Activated naive CD4-positive, alpha-beta T cell treated with anti-CD3 and anti-CD28 coated beads, Interleukin-2, amount 10 ng/mL, durations not matched to agents 7 days and 5 days (primary cell): ENCODE results near the gene PCGF3.
A peak's percentile ranks its signal among the peaks of the same experiment; 100 is the strongest.
"Not testable (repeated sequence)": the region's sequence is repeated elsewhere in the genome, so short reads cannot be mapped to it uniquely, and the experiment has no call there.

Source experiments
- CTCF ChIA-PET: fragments of 350-600 bp; sonication (Branson Sonifier 250); formaldehyde crosslinking; loops from one replicate; lab custom pipeline; 2021; ENCODE audit warnings: antibody characterized with exemption; lab: Charles Lee
- DNase-seq: peaks from one replicate; pipeline ENCODE4 v3.0.0-alpha.2; 2020
- H3K27ac Mint-ChIP-seq: one replicate; pipeline ENCODE4 v1.8.0; 2021; ENCODE audit warnings: mild to moderate bottlenecking, moderate library complexity, mixed read lengths
- H3K27me3 Mint-ChIP-seq: one replicate; pipeline ENCODE4 v1.8.0; 2021; ENCODE audit warnings: mild to moderate bottlenecking, mixed read lengths
- H3K36me3 Mint-ChIP-seq: one replicate; pipeline ENCODE4 v1.8.0; 2021; ENCODE audit warnings: mixed read lengths
- H3K4me1 Mint-ChIP-seq: one replicate; pipeline ENCODE4 v1.8.0; 2021; ENCODE audit warnings: mixed read lengths
- H3K4me3 Mint-ChIP-seq: one replicate; pipeline ENCODE4 v1.8.0; 2021; ENCODE audit warnings: mild to moderate bottlenecking, moderate library complexity, mixed read lengths
- H3K9me3 Mint-ChIP-seq: one replicate; pipeline ENCODE4 v1.8.0; 2021; ENCODE audit warnings: mixed read lengths

PCGF3 gene

DNA sequence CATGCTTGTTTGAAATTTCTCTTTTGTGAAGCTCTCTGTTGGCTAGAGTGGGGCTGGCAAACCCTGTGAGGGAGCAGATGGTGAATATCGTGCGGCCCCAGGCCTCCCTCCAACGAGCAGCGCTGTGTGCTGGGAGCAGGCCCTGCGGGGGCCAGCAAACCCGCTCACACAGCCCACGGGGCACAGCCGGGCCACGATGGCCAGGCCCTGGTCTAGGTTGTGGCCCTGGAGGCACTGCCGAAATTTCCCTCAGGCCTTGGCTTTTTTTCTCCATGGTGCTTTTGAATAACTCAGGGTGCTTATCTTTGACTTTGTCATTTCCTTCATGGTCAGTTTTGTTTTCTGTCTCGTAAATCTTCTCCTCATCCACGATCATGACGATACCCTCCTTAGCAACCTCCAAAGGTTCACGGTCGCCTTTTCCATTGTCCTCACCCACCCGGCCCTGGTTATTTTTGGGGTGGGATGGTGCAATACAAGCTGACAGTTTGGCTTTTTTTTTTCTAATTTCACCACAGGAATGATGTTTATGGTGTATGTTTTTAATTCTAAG, 20.7 kb downstream of the PCGF3 start:
- Mint-ChIP-seq H3K4me3 (no peak overlapping the region), H3K4me1 (no peaks in the 10 kb centered on the region), H3K27me3 (no peaks in the 10 kb centered on the region), H3K9me3 (peaks cover 4% of the 10 kb centered on the region), H3K27ac (no peak overlapping the region), H3K36me3 (peaks cover 33% of the 10 kb centered on the region)
- no peak for DNase-seq
- CTCF ChIA-PET, result no interaction called here

DNA sequence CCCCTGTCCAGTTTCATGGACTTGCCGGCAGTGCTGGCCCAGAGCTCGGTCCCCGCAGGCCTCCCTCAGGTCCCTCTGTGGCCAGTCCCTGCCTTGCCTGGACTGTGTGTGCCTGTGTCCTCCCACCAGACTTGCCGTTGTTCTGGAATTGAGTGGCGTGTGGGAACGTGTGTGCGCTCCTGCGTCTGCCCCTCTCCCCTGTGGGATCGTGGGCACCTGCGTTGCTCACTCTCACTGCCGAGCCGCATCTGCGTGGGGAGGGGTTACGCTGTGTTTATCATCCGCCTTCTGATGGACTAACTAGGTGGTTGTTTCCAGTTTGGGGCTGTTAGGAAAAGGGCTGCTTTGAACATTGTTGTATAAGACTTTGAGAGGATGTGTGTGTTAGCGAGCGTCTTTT, 21.2 kb downstream of the PCGF3 start:
- H3K9me3 Mint-ChIP-seq, result no peaks in the 10 kb centered on the region
- no peak overlapping the region for H3K27ac Mint-ChIP-seq
- no peaks in the 10 kb centered on the region for H3K27me3 Mint-ChIP-seq
- CTCF ChIA-PET, result no interaction called here
- peaks cover 28% of the 10 kb centered on the region for H3K36me3 Mint-ChIP-seq
- no peak overlapping the region for H3K4me3 Mint-ChIP-seq
- DNase-seq, result no peak
- H3K4me1 Mint-ChIP-seq, result no peaks in the 10 kb centered on the region

DNA sequence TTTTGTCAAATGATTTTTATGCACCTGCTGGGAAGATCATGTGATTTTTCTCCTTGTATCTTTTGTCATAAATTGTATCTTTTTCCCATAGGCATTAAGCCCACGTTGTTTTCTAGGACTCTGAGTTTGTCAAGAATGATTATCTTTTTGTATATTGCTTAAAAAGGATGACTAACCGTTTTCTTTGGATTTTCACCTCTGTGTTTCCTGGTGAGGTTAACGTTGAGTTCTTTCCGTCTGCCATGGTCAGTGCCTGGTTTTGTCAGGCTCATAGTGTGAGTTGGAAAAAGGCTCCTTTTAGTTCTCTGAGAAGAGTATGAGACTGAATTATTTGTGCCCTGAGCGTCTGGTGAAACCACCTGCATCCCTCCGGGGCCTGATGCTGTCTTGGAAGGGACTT, 21.9 kb downstream of the PCGF3 start:
- CTCF ChIA-PET, result no interaction called here
- no peaks in the 10 kb centered on the region for H3K27me3 Mint-ChIP-seq
- peaks cover 23% of the 10 kb centered on the region for H3K36me3 Mint-ChIP-seq
- DNase-seq, result no peak
- no peak overlapping the region for H3K27ac Mint-ChIP-seq
- no peaks in the 10 kb centered on the region for H3K4me1 Mint-ChIP-seq
- H3K4me3 Mint-ChIP-seq, result no peak overlapping the region
- no peaks in the 10 kb centered on the region for H3K9me3 Mint-ChIP-seq

DNA sequence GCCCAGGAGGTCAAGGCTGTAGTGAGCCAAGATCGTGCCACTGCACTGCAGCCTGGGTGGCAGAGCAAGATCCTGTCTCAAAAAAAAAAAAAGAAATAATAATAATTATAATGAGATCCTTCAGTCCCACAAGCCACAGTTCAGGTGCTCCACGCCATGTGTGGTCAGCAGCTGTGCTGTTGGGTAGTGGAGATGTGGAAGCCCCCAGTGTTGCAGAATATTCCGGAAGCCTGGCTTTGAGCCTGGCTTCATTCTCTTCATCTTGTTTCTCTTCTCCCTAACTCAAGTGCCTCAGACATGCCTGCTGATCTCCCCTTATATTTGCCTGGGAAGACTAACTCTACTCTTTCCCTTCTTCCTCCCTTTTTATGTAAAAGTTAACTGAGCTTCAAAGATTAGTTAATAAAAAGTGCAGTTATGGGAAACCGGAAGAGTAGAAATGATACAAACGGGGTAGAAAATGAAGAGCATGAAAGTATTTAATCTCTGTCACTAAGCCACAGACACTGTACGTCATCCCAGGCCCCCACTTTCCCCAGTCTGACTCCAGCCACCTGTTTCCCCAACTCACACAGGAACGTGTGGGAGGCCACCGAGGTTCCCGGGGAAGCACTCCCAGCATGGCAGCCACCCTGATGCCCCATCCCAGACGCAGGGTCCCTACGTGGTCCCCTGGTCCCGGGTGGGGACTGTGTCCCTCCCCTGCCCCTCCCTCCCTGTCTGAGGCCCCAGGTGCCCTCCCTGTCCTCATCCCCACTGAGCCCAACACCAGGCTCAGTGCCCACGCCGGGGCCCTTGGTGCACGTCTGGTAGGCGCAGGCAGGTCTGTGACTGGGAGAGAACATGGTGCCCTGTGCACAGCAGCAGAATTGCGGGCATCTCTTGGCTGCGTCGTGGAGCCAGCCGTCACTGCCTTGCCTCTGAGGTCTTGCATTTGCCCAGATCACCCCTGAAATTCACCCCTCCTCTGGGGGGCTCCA, 24.0 kb downstream of the PCGF3 start:
- no peaks in the 10 kb centered on the region for H3K27me3 Mint-ChIP-seq
- no peak overlapping the region for H3K27ac Mint-ChIP-seq
- CTCF ChIA-PET, result interaction anchor here (1.6 kb wide), 1 partner anchor 11 kb away, joined by 5 read pairs; no protein-coding TSS in a partner anchor
- peaks cover 27% of the 10 kb centered on the region for H3K36me3 Mint-ChIP-seq
- H3K9me3 Mint-ChIP-seq, result no peaks in the 10 kb centered on the region
- H3K4me1 Mint-ChIP-seq, result no peaks in the 10 kb centered on the region
- H3K4me3 Mint-ChIP-seq, result no peak overlapping the region
- DNase-seq, result no peak

DNA sequence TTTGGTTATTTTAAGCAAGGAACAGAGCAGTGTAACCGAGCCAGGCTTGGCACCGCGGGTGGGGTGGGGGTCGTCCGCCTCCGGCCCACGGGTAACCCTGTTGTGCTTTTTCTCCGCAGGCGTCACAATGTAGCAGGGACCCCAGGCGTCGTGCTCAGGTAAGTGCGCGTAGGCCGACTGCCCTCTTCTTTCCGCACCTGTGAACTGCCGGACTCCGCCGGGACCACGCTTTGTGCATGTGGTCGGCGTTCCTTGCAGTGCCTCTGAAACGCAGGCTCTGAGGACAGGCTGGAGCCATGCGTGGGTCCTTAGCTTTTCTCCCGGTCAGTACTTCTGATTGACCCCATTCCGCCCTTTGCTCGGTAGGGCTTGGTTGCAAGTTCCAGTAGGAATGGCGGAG, 24.9 kb downstream of the PCGF3 start:
- no peak overlapping the region for H3K4me3 Mint-ChIP-seq
- no peaks in the 10 kb centered on the region for H3K27me3 Mint-ChIP-seq
- H3K4me1 Mint-ChIP-seq, result no peaks in the 10 kb centered on the region
- CTCF ChIA-PET, result no interaction called here
- no peak for DNase-seq
- no peak overlapping the region for H3K27ac Mint-ChIP-seq
- H3K9me3 Mint-ChIP-seq, result no peaks in the 10 kb centered on the region
- peaks cover 35% of the 10 kb centered on the region for H3K36me3 Mint-ChIP-seq

DNA sequence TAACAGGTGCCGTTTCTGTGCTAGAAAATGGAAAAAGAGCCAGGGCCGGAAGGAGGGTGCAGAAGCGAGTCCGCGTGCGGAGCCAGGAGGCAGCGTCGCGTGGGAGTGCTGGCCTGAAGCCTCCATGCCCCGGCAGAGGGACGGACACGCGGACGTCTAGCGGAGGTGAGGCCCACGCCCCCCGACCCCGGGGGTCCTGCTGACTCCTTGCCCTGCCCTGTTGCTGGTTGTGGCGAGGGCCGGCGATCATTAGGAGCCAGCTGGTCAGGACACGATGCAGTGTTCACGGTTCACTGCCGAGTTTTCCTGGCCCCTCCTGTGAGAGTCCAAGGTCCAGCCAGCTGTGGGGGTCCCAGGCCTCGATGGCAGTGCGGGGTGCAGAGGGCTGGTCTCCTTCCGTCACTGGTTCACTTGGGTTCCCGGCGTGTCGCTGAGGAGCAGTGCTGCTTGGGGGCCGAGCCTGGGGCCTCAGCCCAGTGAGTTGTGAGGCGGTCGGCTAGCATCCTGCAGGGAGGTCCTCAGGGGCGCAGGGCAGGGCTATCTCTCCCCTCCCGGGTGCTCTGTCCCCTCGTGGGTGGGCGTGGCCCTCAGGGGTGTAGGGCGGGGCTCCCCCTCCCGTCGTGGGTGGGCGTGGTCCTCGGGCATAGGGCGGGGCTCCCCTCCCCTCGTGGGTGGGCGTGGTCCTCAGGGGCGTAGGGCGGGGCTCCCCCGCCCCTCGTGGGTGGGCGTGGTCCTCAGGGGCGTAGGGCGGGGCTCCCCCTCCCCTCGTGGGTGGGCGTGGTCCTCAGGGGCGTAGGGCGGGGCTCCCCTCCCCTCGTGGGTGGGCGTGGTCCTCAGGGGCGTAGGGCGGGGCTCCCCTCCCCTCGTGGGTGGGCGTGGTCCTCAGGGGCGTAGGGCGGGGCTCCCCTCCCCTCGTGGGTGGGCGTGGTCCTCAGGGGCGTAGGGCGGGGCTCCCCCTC, 25.6 kb downstream of the PCGF3 start:
- H3K9me3 Mint-ChIP-seq, DNase-seq, H3K4me3 Mint-ChIP-seq, H3K4me1 Mint-ChIP-seq, CTCF ChIA-PET, H3K27me3 Mint-ChIP-seq, H3K27ac Mint-ChIP-seq: not testable (repeated sequence)
- H3K36me3 Mint-ChIP-seq, result peaks cover 38% of the 10 kb centered on the region

DNA sequence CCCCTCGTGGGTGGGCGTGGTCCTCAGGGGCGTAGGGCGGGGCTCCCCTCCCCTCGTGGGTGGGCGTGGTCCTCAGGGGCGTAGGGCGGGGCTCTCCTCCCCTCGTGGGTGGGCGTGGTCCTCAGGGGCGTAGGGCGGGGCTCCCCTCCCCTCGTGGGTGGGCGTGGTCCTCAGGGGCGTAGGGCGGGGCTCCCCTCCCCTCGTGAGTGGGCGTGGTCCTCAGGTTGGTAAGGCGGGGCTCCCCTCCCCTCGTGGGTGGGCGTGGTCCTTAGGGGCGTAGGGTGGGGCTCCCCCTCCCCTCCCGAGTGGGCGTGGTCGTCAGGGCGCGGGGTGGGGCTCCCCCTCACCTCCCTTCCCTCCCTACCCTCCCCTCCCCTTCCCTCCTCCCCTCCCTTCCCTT, 26.3 kb downstream of the PCGF3 start:
- H3K36me3 Mint-ChIP-seq, result peaks cover 36% of the 10 kb centered on the region
- H3K4me1 Mint-ChIP-seq, H3K4me3 Mint-ChIP-seq, H3K9me3 Mint-ChIP-seq, H3K27ac Mint-ChIP-seq, H3K27me3 Mint-ChIP-seq, CTCF ChIA-PET, DNase-seq: not testable (repeated sequence)

DNA sequence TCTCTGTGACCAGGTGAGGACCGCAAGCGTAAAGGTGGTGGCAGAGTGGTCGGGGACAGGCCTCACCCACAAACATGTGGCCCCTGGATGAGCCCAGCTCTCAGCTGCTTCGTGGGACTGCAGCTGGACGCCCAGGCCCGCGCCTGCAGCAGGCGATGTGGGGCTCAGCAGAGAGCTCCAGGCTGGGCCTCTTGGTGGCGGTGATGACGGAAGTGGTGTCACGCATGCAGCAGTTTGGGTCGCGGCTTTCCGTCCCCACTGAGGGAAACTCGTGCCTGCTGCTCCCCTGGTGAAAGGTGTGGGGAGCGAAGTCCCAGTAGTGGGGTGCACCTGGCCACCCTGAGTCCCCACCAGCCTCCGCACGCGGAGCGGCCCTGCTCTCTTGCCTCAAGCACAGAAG, 26.9 kb downstream of the PCGF3 start:
- H3K4me3 Mint-ChIP-seq, result no peak overlapping the region
- no peaks in the 10 kb centered on the region for H3K27me3 Mint-ChIP-seq
- H3K36me3 Mint-ChIP-seq, result peaks cover 36% of the 10 kb centered on the region
- no peaks in the 10 kb centered on the region for H3K4me1 Mint-ChIP-seq
- CTCF ChIA-PET, result no interaction called here
- no peak for DNase-seq
- no peak overlapping the region for H3K27ac Mint-ChIP-seq
- no peaks in the 10 kb centered on the region for H3K9me3 Mint-ChIP-seq

DNA sequence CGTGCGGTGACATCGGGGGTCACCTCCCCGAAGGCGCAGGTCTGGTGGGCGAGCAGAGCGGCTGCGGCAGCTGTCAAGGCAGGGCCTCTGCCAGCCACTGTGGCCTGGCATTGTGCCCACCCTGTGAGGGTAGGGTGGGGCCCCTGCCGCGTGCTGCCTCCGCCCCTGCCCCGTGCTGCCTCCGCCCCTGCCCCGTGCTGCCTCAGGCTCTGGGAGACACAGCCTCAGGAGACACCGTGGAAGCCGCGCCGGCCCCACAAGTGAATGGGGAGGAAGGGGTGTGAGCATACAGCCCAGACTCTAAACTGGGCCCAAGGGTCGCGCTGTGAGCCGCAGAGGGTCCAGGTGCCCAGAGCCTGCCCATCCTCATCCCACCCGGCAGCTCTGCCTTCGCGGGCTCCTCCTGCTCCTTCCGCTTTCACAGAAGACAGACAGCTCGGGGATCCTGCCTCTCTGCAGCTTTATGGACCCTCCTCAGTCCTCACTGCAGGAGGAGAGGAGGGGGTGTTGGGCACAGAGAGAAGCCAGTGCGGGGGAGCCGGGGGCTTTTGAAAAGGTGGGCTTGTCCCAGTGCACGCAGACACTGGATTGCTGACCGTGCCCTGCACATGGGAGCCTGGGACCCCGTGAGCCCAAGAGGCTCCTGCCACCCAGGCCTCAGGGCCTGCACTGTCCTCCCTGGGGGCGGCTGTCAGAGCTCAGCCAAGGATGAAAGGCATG, 27.4 kb downstream of the PCGF3 start:
- no peaks in the 10 kb centered on the region for H3K9me3 Mint-ChIP-seq
- peaks cover 42% of the 10 kb centered on the region for H3K36me3 Mint-ChIP-seq
- no peak overlapping the region for H3K4me3 Mint-ChIP-seq
- no peak for DNase-seq
- no peaks in the 10 kb centered on the region for H3K27me3 Mint-ChIP-seq
- no peak overlapping the region for H3K27ac Mint-ChIP-seq
- CTCF ChIA-PET, result interaction anchor here (1.0 kb wide), 1 partner anchor 49 kb away, joined by 4 read pairs; no protein-coding TSS in a partner anchor
- H3K4me1 Mint-ChIP-seq, result peaks cover 2% of the 10 kb centered on the region

DNA sequence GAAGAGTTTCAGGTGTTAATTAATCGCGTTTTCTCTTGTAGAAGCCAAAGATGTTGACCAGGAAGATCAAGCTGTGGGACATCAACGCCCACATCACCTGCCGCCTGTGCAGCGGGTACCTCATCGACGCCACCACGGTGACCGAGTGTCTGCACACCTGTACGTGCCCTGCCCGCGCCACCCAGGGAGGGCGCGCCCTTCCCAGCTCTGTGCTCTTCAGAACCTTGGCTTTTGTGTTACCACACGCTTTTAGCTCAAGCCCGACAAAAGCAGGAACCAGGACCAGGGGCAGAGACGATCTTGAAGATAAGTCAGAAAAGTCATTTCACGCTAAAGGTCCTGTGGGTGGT, 28.0 kb downstream of the PCGF3 start:
- Mint-ChIP-seq H3K36me3 (peaks cover 44% of the 10 kb centered on the region), H3K4me1 (peaks cover 2% of the 10 kb centered on the region), H3K4me3 (no peak overlapping the region), H3K27me3 (no peaks in the 10 kb centered on the region), H3K27ac (peak overlapping the region; percentile 24), H3K9me3 (no peaks in the 10 kb centered on the region)
- no peak for DNase-seq
- CTCF ChIA-PET, result interaction anchor here (1.0 kb wide), 1 partner anchor 49 kb away, joined by 4 read pairs; no protein-coding TSS in a partner anchor

DNA sequence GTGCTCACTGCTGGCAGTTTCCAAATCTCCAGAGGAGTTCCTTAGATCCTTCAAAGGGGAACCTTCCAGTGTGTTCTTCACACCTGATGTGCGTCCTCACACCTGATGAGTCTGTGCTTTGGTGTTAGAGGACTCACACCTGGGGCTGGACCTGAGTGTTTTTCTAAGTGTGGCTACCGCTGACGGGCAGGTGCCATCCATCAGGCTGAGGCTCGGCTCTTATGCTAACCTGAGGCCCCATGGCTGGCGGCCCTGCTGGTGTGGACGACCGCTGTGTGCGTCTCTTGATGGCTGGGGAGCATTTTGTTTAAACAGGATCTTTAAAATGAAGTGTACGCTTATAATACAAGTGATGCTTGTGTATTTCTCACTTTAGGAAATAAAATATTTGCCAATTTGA, 28.4 kb downstream of the PCGF3 start:
- H3K36me3 Mint-ChIP-seq, result peaks cover 44% of the 10 kb centered on the region
- CTCF ChIA-PET, result interaction anchor here (1.0 kb wide), 1 partner anchor 50 kb away, joined by 4 read pairs; no protein-coding TSS in a partner anchor
- no peak for DNase-seq
- H3K27ac Mint-ChIP-seq, result peak overlapping the region; percentile 24
- H3K4me1 Mint-ChIP-seq, result peaks cover 2% of the 10 kb centered on the region
- no peaks in the 10 kb centered on the region for H3K9me3 Mint-ChIP-seq
- H3K4me3 Mint-ChIP-seq, result no peak overlapping the region
- H3K27me3 Mint-ChIP-seq, result no peaks in the 10 kb centered on the region

DNA sequence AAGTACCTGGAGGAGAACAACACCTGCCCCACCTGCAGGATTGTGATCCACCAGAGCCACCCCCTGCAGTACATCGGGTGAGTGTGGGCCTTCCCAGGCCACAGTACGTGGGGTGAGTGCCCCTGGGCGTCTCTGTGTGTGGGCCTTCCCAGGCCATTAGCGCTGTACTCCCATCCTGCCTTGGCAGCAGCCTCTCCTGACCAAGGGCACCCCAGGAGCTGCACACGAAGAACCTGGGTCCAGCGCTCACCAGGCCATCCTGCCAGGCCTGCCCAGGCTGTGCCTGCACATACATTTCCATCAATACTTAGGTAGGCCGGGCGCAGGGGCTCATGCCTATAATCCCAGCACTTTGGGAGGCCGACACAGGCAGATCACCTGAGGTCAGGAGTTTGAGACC, 29.3 kb downstream of the PCGF3 start:
- Mint-ChIP-seq H3K27me3 (no peaks in the 10 kb centered on the region), H3K4me3 (no peak overlapping the region), H3K36me3 (peaks cover 39% of the 10 kb centered on the region), H3K9me3 (no peaks in the 10 kb centered on the region), H3K4me1 (peaks cover 2% of the 10 kb centered on the region), H3K27ac (no peak overlapping the region)
- CTCF ChIA-PET, result no interaction called here
- DNase-seq, result no peak

DNA sequence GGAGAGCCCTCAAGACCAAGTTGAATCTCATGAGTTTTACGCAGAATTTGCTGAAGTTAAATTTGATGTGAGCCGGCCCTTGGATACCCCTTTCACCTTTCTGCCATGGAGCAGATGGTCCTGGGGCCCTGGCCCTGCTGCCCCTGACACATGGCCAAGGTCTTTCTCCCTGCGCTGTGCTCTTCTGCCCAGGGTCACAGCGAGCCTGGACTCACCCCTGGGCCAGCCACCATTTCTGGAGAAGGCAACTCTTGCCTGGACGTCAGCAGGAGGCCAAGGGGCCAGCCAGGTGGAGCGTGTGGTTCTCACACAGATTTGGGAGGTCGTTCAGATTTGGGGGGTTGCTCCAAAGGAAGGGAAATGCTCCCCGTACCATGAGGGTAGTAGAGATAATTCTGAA, 30.0 kb downstream of the PCGF3 start:
- H3K27ac Mint-ChIP-seq, result no peak overlapping the region
- no peak overlapping the region for H3K4me3 Mint-ChIP-seq
- peaks cover 36% of the 10 kb centered on the region for H3K36me3 Mint-ChIP-seq
- DNase-seq, result no peak
- H3K4me1 Mint-ChIP-seq, result peaks cover 2% of the 10 kb centered on the region
- CTCF ChIA-PET, result no interaction called here
- H3K9me3 Mint-ChIP-seq, result no peaks in the 10 kb centered on the region
- no peaks in the 10 kb centered on the region for H3K27me3 Mint-ChIP-seq
